SIG-M5 treated with dmso at 0.1 percent for 504 hours (cell line): ENCODE results near the gene CIAO2A.
"Not testable (repeated sequence)": the region's sequence is repeated elsewhere in the genome, so short reads cannot be mapped to it uniquely, and the experiment has no call there.

Experiments used
- DNase-seq: peaks from one replicate; lab custom pipeline; 2025; ENCODE audit not compliant: unreplicated experiment; lab: John Stamatoyannopoulos, UW

CIAO2A gene

GRCh38 chr15:64112073-64112772 is 18.6 kb upstream of the CIAO2A start:
- DNase-seq, result no peak

- no peak for DNase-seq
Observed at GRCh38 chr15:64111679-64112050, 18.0 kb upstream of the CIAO2A start.

DNA sequence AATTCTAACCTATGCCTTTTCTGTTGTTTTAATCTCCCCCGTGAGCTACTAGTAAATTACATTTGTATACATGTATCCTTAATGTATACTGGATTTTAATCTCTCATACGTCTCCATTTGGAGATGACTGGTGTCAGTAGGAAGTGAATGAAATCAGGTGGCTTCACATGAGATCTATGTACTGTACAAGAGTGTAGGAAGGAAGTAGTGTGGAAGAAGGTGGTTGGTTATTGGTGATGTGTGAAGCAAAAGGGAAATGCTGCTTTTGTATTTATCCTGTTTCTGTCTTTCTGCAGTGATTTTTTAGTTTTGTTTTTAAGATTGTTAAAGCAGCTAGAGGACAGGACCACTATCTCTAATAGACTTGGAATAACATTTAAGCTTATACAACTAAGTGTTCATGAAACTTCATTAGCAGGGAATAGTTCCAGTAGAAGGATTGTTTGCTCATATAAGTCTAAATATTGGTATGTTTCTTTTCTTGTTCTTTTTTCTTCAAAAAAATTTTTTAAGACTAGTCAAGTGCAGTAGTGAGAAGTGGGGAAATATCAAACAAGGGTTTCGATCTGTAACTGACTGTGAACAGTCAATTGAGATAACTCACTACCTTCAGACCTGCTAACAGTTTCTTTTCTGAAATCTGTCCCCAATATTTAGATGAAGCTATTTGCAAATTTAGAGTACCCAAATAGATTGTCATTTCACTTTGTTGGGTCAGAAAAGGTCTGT is 17.5 kb upstream of the CIAO2A start:
- DNase-seq, result no peak

DNA sequence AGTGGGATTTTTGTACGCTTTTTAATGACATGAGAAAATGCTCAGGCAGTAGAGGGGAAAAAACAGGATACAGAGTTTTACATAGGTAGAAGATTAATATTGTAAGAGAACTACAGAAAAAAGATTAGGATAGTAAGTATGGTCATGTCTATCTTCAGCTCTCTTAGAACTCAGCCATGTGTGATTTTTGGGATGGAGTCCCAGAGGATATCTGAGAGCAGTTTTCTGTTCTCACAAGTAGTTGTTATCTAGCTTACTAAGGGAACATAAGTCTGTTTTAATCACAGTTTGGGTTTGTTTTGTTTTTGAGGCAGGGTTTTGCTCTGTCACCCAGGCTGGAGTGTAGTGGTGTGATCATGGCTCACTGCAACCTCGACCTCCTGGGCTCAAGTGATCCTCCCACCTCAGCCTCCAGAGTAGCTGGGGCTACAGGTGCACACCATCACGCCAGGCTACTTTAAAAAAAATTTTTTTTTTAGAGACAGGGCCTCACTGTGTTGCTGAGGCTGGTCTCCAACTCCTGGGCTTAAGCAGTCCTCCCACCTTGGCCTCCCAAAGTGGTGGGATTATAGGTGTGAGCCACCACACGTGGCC is 16.6 kb upstream of the CIAO2A start:
- DNase-seq, result not testable (repeated sequence)

DNA sequence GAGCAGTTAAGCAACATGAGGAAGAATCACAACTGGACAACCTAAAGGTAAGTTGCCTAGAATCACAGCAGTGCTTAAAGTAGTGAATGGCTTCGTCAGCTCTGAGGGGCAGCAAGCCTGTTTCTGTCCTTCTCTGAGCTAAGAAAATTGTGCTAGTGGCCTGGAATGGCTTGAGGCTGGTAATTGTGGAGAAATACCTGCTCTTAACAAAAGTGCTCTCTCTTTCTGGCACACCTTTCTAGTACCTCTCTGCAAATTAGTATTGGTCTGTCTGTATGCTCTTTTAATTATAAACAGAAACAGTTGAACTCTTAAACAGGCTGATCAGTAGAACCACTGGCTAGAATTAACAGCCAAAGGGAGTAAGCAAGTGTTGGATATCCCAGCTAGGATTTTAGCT is 13.7 kb upstream of the CIAO2A start:
- DNase-seq, result no peak

- peak; percentile 62 for DNase-seq
Observed at GRCh38 chr15:64105113-64105704, 11.6 kb upstream of the CIAO2A start.

DNA sequence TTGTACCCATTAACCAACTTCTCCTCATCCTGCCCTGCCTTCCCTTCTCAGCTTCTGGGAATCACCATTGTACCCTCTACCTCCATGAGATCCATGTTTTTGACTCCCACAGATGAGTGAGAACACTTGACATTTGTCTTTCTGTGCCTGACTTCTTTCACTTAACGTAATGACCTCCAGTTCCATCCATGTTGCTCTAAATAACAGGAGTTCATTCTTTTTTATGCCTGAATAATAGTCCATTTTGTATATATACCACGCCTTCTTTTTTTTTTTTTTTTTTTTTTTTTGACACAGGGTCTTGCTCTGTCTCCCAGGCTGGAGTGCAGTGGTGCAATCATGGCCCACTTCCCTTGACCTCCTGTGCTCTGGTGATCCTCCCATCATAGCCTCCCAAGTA is 8.9 kb upstream of the CIAO2A start:
- no peak for DNase-seq

GRCh38 chr15:64100958-64101357 is 7.3 kb upstream of the CIAO2A start:
- DNase-seq, result peak; percentile 29

- no peak for DNase-seq
Observed at GRCh38 chr15:64099379-64099778, 5.7 kb upstream of the CIAO2A start.

DNA sequence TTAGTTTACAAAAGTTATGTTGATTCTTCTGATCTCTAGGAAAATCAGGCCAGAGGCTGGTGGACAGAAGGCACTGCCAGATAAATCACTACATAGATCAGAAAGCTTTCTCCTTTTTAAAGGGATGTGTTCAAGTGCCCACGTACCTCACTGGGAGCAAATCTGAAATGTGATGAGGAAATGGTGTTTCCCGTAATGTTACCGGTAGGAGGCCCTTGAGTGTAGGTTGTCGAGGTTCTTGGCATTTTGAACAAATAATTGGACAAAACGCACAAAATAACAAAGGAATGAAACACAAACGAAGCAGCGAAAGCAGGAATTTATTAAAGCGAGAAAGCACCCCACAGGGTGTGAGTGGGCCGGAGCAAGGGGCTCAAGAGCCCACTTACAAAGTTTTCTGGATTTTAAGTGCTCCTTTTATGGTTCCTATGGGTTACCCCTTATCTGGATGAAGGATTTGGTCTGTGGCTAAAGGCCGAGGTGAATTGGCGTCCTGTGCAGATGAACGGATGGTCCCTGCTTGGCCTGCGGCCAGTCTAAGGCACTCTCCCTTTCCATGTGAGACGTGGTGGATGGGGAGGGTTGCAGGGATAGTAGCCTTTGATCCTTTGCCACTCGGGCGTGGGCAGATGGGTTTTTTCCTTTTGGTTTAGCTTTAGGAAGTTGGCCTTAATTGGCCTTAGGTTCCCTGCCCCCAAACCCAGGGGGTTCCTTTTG is 3.2 kb upstream of the CIAO2A start:
- DNase-seq, result peak; percentile 19

DNA sequence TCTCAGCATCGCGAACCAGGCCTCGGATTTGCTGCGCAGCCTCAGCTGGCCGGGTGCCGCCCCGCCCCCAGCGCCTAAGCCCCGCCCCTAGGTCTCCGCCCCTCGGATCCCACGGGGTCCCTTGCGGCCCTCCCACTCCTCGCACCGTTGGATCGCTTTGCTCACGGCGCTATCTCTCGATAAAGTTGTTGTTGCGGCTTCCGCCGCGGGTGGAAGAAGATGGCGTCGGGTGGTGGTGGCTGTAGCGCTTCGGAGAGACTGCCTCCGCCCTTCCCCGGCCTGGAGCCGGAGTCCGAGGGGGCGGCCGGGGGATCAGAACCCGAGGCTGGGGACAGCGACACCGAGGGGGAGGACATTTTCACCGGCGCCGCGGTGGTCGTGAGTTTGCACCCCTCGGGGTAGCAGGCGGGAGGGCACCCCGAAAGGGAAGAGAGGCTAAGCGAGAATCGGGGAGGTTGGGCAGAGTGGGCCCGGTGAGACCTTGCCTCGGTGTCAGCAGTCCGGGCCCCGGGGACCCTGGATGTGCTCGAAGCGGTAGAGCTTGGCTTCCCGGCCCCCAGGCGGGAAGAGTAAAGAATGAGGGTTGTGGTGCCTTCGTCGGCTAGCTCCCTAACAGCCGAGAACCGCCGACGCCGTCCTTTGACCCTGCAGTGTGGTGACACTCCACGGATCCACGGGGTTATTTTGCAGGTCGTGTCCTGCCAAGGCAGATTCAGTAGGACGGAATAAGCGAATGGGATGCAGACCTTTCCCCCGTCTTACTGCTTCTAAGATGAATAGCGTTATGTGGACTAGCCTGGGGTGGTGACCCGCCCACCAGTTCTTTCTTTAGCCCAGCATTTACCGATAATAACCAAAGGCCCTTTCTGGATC is 2.4 kb upstream of the CIAO2A start, which contains the start of gene SNX1:
SNX1 (plus strand) TSS at position 188 of the 873 bp plus-strand sequence; CDS start at position 220, 32 bp downstream.
- DNase-seq, result peak; percentile 92

DNA sequence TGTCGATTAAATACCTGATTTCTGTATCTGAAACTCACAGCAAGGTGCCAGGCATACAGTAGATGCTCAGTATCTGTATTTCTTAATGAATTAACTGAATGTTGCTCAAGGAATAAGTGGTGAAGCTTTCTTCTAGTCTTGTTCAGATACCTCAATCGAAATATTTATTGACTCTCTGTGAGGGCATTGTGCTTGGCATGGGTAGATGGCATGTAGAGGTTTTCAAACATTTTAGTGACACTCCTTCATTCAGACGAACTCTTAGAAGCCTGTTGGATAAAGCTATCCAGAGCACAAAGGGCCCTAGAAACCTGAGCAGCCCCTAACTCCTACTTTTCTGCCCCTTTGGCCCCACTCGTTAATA is 1.8 kb upstream of the CIAO2A start:
- no peak for DNase-seq

- DNase-seq, result peak; percentile 56
Observed at GRCh38 chr15:64092864-64093626, 593 bp downstream of the CIAO2A start.

- DNase-seq, result no peak
Observed at GRCh38 chr15:64092075-64092820, 1.4 kb downstream of the CIAO2A start.

GRCh38 chr15:64090527-64090926 is 3.1 kb downstream of the CIAO2A start:
- peak; percentile 78 for DNase-seq

DNA sequence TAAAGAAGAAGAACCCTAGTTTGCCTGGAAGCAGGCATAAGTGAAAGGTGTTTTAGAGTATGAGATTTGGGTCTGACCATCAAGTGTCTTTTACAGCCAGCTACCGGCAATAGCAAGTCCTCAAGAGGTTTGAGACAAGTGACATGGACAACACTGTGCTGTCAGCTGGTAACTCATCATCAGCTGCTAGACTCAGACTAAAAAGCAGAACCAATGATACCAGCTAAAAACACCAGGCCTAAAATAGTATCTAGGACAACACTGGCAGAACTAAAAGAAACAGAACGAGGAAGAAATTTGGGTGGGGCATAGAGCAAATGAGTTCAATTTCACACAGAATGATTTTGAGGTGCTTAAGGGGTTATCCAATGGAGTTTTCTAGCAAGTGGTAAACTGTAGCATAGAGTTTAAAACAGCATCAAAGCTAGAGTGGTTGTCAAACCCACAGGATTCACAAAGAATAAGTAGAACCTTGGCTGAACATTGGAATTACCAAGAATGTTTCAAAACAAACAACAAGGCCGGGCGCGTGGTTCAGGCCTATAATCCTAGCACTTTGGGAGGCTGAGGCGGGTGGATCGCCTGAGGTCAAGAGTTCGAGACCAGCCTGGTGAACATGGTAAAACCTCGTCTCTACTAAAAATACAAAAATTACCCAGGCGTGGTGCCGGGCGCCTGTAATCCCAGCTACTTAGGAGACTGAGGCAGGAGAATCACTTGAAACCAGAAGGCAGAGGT is 3.9 kb downstream of the CIAO2A start:
- DNase-seq, result peak; percentile 73

GRCh38 chr15:64082757-64083156 is 10.9 kb downstream of the CIAO2A start:
- no peak for DNase-seq

DNA sequence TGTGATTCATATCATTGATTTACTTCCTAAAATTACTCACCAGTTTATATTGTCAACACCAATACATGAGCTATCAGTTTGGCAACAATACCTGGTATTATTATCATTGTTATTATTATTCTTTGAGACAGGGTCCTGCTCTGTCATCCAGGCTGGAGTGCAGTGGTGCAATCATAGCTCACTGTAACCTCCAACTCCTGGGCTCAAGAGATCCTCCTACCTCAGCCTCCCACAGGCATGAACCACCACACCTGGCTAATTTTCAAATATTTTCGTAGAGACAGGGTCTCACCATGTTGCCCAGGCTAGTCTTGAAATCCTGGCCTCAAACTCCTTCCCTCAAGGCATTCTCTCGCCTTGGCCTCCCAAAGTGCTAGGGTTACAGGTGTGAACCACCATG is 20.1 kb downstream of the CIAO2A start:
- not testable (repeated sequence) for DNase-seq
